Measurements from ENCODE around the gene SYNC. TPM values are rescaled to one million over a fixed set of nuclear protein-coding genes. Genes with fewer than 3 reads are reported as not detected.

The SYNC gene
- total RNA-seq, 1 experiment from 2014 or later: not detected

GRCh38 chr1:32728413-32729077 is 26.0 kb upstream of the SYNC start:
- Histone ChIP-seq H3K9me2 (replicated peaks; ENCODE audit: insufficient read depth, low read length) (no peaks in the 10 kb centered on the region), H3K27ac (ENCODE audit: low read length) (no peak overlapping the region), H3K4me3 (ENCODE audit: low read length) (no peak overlapping the region), H3K9ac (ENCODE audit: low read length) (no peak overlapping the region), H3K4me2 (ENCODE audit: low read depth, low read length, poor library complexity, severe bottlenecking) (no peak overlapping the region), H3K27me3 (ENCODE audit: low read length) (no peaks in the 10 kb centered on the region), H3K79me2 (ENCODE audit: low read length) (no peaks in the 10 kb centered on the region), H3K4me1 (ENCODE audit: low read length) (no peaks in the 10 kb centered on the region), H4K20me1 (ENCODE audit: insufficient read depth, low read depth, low read length) (no peaks in the 10 kb centered on the region), H3K36me3 (ENCODE audit: insufficient read depth, low read length) (no peaks in the 10 kb centered on the region), H2AFZ (ENCODE audit: low read length) (no peak overlapping the region), H3K9me3 (ENCODE audit: low read length) (no peaks in the 10 kb centered on the region)
- no peak for DNase-seq

GRCh38 chr1:32727876-32728275 is 25.3 kb upstream of the SYNC start:
- H3K9ac ChIP-seq (ENCODE audit: low read length): no peak overlapping the region
- no peak overlapping the region for H2AFZ ChIP-seq (ENCODE audit: low read length)
- no peaks in the 10 kb centered on the region for H3K4me1 ChIP-seq (ENCODE audit: low read length)

GRCh38 chr1:32725615-32725982 is 23.0 kb upstream of the SYNC start:
- no peak overlapping the region for H3K4me3 ChIP-seq (ENCODE audit: low read length)
- H3K4me1 ChIP-seq (ENCODE audit: low read length): peaks cover 4% of the 10 kb centered on the region
- H3K79me2 ChIP-seq (ENCODE audit: low read length): no peaks in the 10 kb centered on the region
- no peaks in the 10 kb centered on the region for H3K36me3 ChIP-seq (ENCODE audit: insufficient read depth, low read length)
- H3K9me2 ChIP-seq (replicated peaks; ENCODE audit: insufficient read depth, low read length): no peaks in the 10 kb centered on the region
- no peaks in the 10 kb centered on the region for H3K9me3 ChIP-seq (ENCODE audit: low read length)
- no peaks in the 10 kb centered on the region for H3K27me3 ChIP-seq (ENCODE audit: low read length)
- H3K4me2 ChIP-seq (ENCODE audit: low read depth, low read length, poor library complexity, severe bottlenecking): no peak overlapping the region
- no peak overlapping the region for H3K9ac ChIP-seq (ENCODE audit: low read length)
- DNase-seq: no peak
- no peaks in the 10 kb centered on the region for H4K20me1 ChIP-seq (ENCODE audit: insufficient read depth, low read depth, low read length)
- no peak overlapping the region for H3K27ac ChIP-seq (ENCODE audit: low read length)
- no peak overlapping the region for H2AFZ ChIP-seq (ENCODE audit: low read length)

More at GRCh38 chr1:32727876-32728275, 25.3 kb upstream of the SYNC start:
- Histone ChIP-seq H3K27me3 (ENCODE audit: low read length) (no peaks in the 10 kb centered on the region), H4K20me1 (ENCODE audit: insufficient read depth, low read depth, low read length) (no peaks in the 10 kb centered on the region), H3K36me3 (ENCODE audit: insufficient read depth, low read length) (no peaks in the 10 kb centered on the region), H3K9me3 (ENCODE audit: low read length) (no peaks in the 10 kb centered on the region), H3K79me2 (ENCODE audit: low read length) (no peaks in the 10 kb centered on the region), H3K27ac (ENCODE audit: low read length) (no peak overlapping the region), H3K4me3 (ENCODE audit: low read length) (no peak overlapping the region), H3K4me2 (ENCODE audit: low read depth, low read length, poor library complexity, severe bottlenecking) (no peak overlapping the region), H3K9me2 (replicated peaks; ENCODE audit: insufficient read depth, low read length) (no peaks in the 10 kb centered on the region)
- DNase-seq: no peak

GRCh38 chr1:32724678-32725614 is 22.4 kb upstream of the SYNC start:
- Histone ChIP-seq H2AFZ (ENCODE audit: low read length) (no peak overlapping the region), H4K20me1 (ENCODE audit: insufficient read depth, low read depth, low read length) (no peaks in the 10 kb centered on the region), H3K27ac (ENCODE audit: low read length) (no peak overlapping the region), H3K4me1 (ENCODE audit: low read length) (peaks cover 4% of the 10 kb centered on the region), H3K9me2 (replicated peaks; ENCODE audit: insufficient read depth, low read length) (no peaks in the 10 kb centered on the region), H3K36me3 (ENCODE audit: insufficient read depth, low read length) (no peaks in the 10 kb centered on the region), H3K4me3 (ENCODE audit: low read length) (no peak overlapping the region), H3K9ac (ENCODE audit: low read length) (no peak overlapping the region), H3K9me3 (ENCODE audit: low read length) (no peaks in the 10 kb centered on the region), H3K79me2 (ENCODE audit: low read length) (no peaks in the 10 kb centered on the region), H3K27me3 (ENCODE audit: low read length) (no peaks in the 10 kb centered on the region), H3K4me2 (ENCODE audit: low read depth, low read length, poor library complexity, severe bottlenecking) (no peak overlapping the region)
- DNase-seq: no peak

GRCh38 chr1:32719681-32720275 is 17.2 kb upstream of the SYNC start:
- Histone ChIP-seq H2AFZ (ENCODE audit: low read length) (no peak overlapping the region), H3K9ac (ENCODE audit: low read length) (no peak overlapping the region), H3K27ac (ENCODE audit: low read length) (no peak overlapping the region), H3K27me3 (ENCODE audit: low read length) (no peaks in the 10 kb centered on the region), H3K4me3 (ENCODE audit: low read length) (no peak overlapping the region), H3K4me2 (ENCODE audit: low read depth, low read length, poor library complexity, severe bottlenecking) (no peak overlapping the region), H3K79me2 (ENCODE audit: low read length) (no peaks in the 10 kb centered on the region), H3K9me3 (ENCODE audit: low read length) (no peaks in the 10 kb centered on the region), H3K36me3 (ENCODE audit: insufficient read depth, low read length) (no peaks in the 10 kb centered on the region), H3K4me1 (ENCODE audit: low read length) (peaks cover 9% of the 10 kb centered on the region), H3K9me2 (replicated peaks; ENCODE audit: insufficient read depth, low read length) (no peaks in the 10 kb centered on the region), H4K20me1 (ENCODE audit: insufficient read depth, low read depth, low read length) (no peaks in the 10 kb centered on the region)
- DNase-seq: no peak

GRCh38 chr1:32718527-32718926 is 16.0 kb upstream of the SYNC start:
- no peak overlapping the region for H3K4me2 ChIP-seq (ENCODE audit: low read depth, low read length, poor library complexity, severe bottlenecking)
- no peak overlapping the region for H3K9ac ChIP-seq (ENCODE audit: low read length)

GRCh38 chr1:32718036-32718435 is 15.5 kb upstream of the SYNC start:
- no peak overlapping the region for H3K4me2 ChIP-seq (ENCODE audit: low read depth, low read length, poor library complexity, severe bottlenecking)
- no peaks in the 10 kb centered on the region for H4K20me1 ChIP-seq (ENCODE audit: insufficient read depth, low read depth, low read length)
- H3K9me3 ChIP-seq (ENCODE audit: low read length): no peaks in the 10 kb centered on the region
- peaks cover 9% of the 10 kb centered on the region for H3K4me1 ChIP-seq (ENCODE audit: low read length)
- no peak for DNase-seq
- H3K4me3 ChIP-seq (ENCODE audit: low read length): no peak overlapping the region
- no peaks in the 10 kb centered on the region for H3K79me2 ChIP-seq (ENCODE audit: low read length)
- H3K27me3 ChIP-seq (ENCODE audit: low read length): no peaks in the 10 kb centered on the region
- no peak overlapping the region for H3K27ac ChIP-seq (ENCODE audit: low read length)
- H3K9ac ChIP-seq (ENCODE audit: low read length): no peak overlapping the region
- no peak overlapping the region for H2AFZ ChIP-seq (ENCODE audit: low read length)
- no peaks in the 10 kb centered on the region for H3K9me2 ChIP-seq (replicated peaks; ENCODE audit: insufficient read depth, low read length)
- H3K36me3 ChIP-seq (ENCODE audit: insufficient read depth, low read length): no peaks in the 10 kb centered on the region

More at GRCh38 chr1:32718527-32718926, 16.0 kb upstream of the SYNC start:
- H3K4me1 ChIP-seq (ENCODE audit: low read length): peaks cover 9% of the 10 kb centered on the region
- H3K4me3 ChIP-seq (ENCODE audit: low read length): no peak overlapping the region
- H3K9me2 ChIP-seq (replicated peaks; ENCODE audit: insufficient read depth, low read length): no peaks in the 10 kb centered on the region
- H3K36me3 ChIP-seq (ENCODE audit: insufficient read depth, low read length): no peaks in the 10 kb centered on the region
- no peaks in the 10 kb centered on the region for H4K20me1 ChIP-seq (ENCODE audit: insufficient read depth, low read depth, low read length)
- H3K27me3 ChIP-seq (ENCODE audit: low read length): no peaks in the 10 kb centered on the region
- H2AFZ ChIP-seq (ENCODE audit: low read length): no peak overlapping the region
- H3K9me3 ChIP-seq (ENCODE audit: low read length): no peaks in the 10 kb centered on the region
- no peak overlapping the region for H3K27ac ChIP-seq (ENCODE audit: low read length)
- H3K79me2 ChIP-seq (ENCODE audit: low read length): no peaks in the 10 kb centered on the region
- DNase-seq: no peak

- DNase-seq: no peak
- H3K9me2 ChIP-seq (replicated peaks; ENCODE audit: insufficient read depth, low read length): no peaks in the 10 kb centered on the region
- H4K20me1 ChIP-seq (ENCODE audit: insufficient read depth, low read depth, low read length): no peaks in the 10 kb centered on the region
- no peaks in the 10 kb centered on the region for H3K27me3 ChIP-seq (ENCODE audit: low read length)
- no peaks in the 10 kb centered on the region for H3K9me3 ChIP-seq (ENCODE audit: low read length)
- H3K4me3 ChIP-seq (ENCODE audit: low read length): no peak overlapping the region
- H3K4me1 ChIP-seq (ENCODE audit: low read length): peaks cover 9% of the 10 kb centered on the region
- no peak overlapping the region for H3K9ac ChIP-seq (ENCODE audit: low read length)
- H2AFZ ChIP-seq (ENCODE audit: low read length): no peak overlapping the region
- no peaks in the 10 kb centered on the region for H3K79me2 ChIP-seq (ENCODE audit: low read length)
- H3K4me2 ChIP-seq (ENCODE audit: low read depth, low read length, poor library complexity, severe bottlenecking): no peak overlapping the region
- no peaks in the 10 kb centered on the region for H3K36me3 ChIP-seq (ENCODE audit: insufficient read depth, low read length)
- no peak overlapping the region for H3K27ac ChIP-seq (ENCODE audit: low read length)
Observed at GRCh38 chr1:32717503-32717902, 14.9 kb upstream of the SYNC start.
